ENCODE results near the gene CT45A10.
"Not testable (repeated sequence)": the region's sequence is repeated elsewhere in the genome, so short reads cannot be mapped to it uniquely, and the experiment has no call there.

The CT45A10 gene

DNA sequence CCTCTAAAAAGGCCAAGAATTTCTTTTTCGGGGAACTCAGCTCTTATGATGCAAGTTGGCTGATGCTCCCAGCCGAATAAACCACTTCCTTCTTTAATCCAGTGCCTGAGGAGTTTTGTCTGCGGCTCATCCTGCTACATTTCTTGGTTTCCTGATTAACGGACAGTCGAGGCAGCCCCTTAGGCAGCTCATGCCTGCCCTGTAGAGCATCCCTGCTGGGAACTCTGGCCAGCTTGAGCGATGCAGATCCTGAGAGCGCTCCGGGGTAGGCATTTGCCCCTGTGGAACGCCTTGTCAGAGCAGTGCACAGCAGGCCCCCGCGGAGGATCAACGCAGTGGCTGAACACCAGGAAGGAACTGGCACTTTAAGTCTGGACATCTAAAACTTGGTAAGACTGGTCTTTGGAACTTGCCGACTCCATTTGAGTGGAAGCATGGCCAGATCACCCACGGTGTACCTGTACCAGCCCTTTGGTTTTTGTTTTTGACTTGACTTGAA lies 3.1 kb downstream of the CT45A10 start:
- ATAC-seq: no peak
- TF ChIP-seq GLIS3 (CRISPR knock-in tag; IDR thresholded peaks at IDR 0.05): no peak

DNA sequence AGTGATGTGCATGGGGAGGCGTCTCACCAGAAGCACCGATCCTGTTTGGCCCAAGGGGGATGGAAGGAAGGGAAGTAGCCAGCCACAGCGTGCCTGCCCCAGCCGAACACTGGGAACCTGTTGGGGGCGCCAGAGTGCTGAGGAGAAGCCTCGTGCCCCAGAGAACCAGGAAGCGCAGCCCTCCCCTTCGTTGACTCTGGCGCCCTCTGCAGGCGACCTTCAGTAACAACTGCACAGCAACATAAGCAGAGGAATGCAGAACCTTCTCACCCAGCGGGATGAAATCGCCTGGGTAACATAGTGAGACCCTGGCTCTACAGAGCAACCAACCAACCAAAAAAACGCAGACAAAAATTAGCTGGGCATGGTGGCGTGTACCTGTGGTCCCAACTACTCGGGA lies 4.3 kb downstream of the CT45A10 start:
- ATAC-seq: not testable (repeated sequence)

DNA sequence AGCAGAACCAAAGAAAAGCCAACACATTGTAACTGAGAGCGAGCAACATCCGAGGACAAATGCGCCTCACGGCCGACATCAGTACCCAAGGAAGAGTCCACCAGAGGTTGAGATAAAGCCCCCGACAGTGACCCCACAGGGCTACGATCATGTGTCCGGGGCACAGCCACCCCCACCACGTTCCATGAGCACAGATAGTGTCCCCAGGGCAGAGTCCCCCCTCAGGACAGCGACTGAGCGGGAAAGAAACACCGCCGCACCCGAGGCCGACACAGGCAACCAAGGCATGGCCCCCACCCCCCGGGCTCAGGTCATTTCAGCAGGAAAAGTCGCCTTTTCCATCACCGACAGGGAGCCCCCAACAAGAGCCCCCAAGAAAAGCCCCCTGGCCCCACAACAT lies 5.0 kb downstream of the CT45A10 start:
- ATAC-seq: not testable (repeated sequence)

DNA sequence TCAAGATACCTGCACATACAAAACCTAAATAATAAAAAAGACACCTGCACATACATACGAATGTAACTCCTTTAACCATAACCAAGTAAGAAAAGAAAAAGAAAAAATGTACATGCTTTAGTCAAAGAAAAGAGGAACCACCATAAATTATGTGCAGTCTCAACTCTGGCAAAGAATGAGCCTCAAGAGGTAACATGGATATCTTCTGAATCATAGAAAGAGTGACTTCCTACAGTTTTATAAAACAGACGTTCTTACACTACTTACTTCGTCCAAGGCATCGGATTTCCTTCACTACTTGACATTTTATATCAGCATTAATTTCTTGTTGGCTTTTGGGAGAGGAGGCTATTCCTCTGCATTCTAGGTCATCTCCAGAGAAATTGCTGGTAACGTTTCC lies 10.5 kb downstream of the CT45A10 start:
- ATAC-seq: not testable (repeated sequence)

DNA sequence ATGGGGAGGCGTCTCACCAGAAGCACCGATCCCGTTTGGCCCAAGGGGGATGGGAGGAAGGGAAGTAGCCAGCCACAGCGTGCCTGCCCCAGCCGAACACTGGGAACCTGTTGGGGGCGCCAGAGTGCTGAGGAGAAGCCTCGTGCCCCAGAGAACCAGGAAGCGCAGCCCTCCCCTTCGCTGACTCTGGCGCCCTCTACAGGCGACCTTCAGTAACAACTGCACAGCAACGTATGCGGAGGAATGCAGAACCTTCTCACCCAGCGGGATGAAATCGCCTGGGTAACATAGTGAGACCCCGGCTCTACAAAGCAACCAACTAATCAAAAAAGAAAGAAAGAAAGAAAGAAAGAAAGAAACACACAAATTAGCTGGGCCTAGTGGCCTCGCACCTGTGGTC lies 21.5 kb downstream of the CT45A10 start, which contains the start of gene CT45A9:
TSS of gene CT45A9 (minus strand) at position 101 of the 400 bp plus-strand sequence. CDS start 3,751 bp downstream, outside the sequence.
- not testable (repeated sequence) for ATAC-seq

DNA sequence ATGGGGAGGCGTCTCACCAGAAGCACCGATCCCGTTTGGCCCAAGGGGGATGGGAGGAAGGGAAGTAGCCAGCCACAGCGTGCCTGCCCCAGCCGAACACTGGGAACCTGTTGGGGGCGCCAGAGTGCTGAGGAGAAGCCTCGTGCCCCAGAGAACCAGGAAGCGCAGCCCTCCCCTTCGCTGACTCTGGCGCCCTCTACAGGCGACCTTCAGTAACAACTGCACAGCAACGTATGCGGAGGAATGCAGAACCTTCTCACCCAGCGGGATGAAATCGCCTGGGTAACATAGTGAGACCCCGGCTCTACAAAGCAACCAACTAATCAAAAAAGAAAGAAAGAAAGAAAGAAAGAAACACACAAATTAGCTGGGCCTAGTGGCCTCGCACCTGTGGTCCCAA lies 38.8 kb downstream of the CT45A10 start, which contains the start of gene CT45A8:
TSS of gene CT45A8 (minus strand) at position 101 of the 400 bp plus-strand sequence. CDS start 3,755 bp downstream, outside the sequence.
- not testable (repeated sequence) for ATAC-seq

DNA sequence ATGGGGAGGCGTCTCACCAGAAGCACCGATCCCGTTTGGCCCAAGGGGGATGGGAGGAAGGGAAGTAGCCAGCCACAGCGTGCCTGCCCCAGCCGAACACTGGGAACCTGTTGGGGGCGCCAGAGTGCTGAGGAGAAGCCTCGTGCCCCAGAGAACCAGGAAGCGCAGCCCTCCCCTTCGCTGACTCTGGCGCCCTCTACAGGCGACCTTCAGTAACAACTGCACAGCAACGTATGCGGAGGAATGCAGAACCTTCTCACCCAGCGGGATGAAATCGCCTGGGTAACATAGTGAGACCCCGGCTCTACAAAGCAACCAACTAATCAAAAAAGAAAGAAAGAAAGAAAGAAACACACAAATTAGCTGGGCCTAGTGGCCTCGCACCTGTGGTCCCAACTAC lies 56.1 kb downstream of the CT45A10 start, which contains the start of gene CT45A7:
TSS of gene CT45A7 (minus strand) at position 101 of the 400 bp plus-strand sequence. CDS start 3,747 bp downstream, outside the sequence.
- ATAC-seq: not testable (repeated sequence)

Measured in SK-N-SH treated with all-trans-retinoic acid at 6 μM for 48 hours (cell line).